Gastroesophageal sphincter (tissue), 4 donors: ENCODE data around the gene CNIH2. TPM values are rescaled to one million over a fixed set of nuclear protein-coding genes. Genes with fewer than 3 reads are reported as not detected.

ENCODE experiments used
- ATAC-seq: fragments of 150-250 bp; one replicate; pipeline ENCODE4 v1.9.1; 2016; ENCODE audit warnings: mild to moderate bottlenecking, moderate library complexity
- H3K27ac ChIP-seq, 4 donors: fragments of 200-600 bp; sonication (generic) in 3 of 4; 1 replicate in 3 of 4; 2 replicates in 1 of 4; pipeline ENCODE4 v1.5.1; 2016 to 2019
- H3K27me3 ChIP-seq: fragments of 200-600 bp; sonication (generic); one replicate; pipeline ENCODE4 v1.5.1; 2019
- H3K36me3 ChIP-seq, 2 donors: fragments of 200-600 bp; sonication (generic); one replicate each; pipeline ENCODE4 v1.5.1; 2019; ENCODE audit warnings: control low read depth in 1 of 2
- H3K4me1 ChIP-seq, 3 donors: fragments of 200-600 bp; sonication (generic); 1 replicate in 2 of 3; 2 replicates in 1 of 3; pipeline ENCODE4 v1.5.1; 2016 to 2019; ENCODE audit warnings: control low read depth in 2 of 3
- H3K4me3 ChIP-seq, 2 donors: fragments of 200-600 bp; sonication (generic); one replicate each; pipeline ENCODE4 v1.5.1; 2019; ENCODE audit warnings: mild to moderate bottlenecking in 1 of 2, moderate library complexity in 1 of 2
- H3K9me3 ChIP-seq, 3 donors: fragments of 200-600 bp; sonication (generic); one replicate each; pipeline ENCODE4 v1.5.1; 2017 to 2019; ENCODE audit warnings: control low read depth in 2 of 3
- CTCF ChIP-seq, 4 experiments: fragments of 200-600 bp in 2 of 4; fragments of 450-650 bp in 2 of 4; sonication (generic) in 1 of 4; IDR thresholded peaks; one replicate each; pipeline ENCODE4 v1.5.1; 2017 to 2019; ENCODE audit warnings: antibody characterized with exemption in 4 of 4, mild to moderate bottlenecking in 2 of 4, moderate library complexity in 2 of 4
- EP300 ChIP-seq: sonication (generic); formaldehyde crosslinking; IDR thresholded peaks from one replicate; pipeline ENCODE4 v1.6.1; 2017; ENCODE audit warnings: antibody characterized with exemption, mild to moderate bottlenecking
- POLR2A ChIP-seq, 2 donors: fragments of 450-650 bp; IDR thresholded peaks; one replicate each; pipeline ENCODE4 v1.6.1; 2017; ENCODE audit warnings: antibody characterized with exemption in 2 of 2, mild to moderate bottlenecking in 2 of 2, moderate library complexity in 1 of 2
- POLR2AphosphoS5 ChIP-seq: sonication (generic); formaldehyde crosslinking; IDR thresholded peaks from one replicate; pipeline ENCODE4 v1.6.1; 2017; ENCODE audit warnings: antibody characterized with exemption
- WGBS, 2 donors: methylation state at CpG; one replicate each; pipeline ENCODE4 v1.1.5; 2018; ENCODE audit warnings: low coverage in 1 of 2; 5-methylcytosine and 5-hydroxymethylcytosine counted together
- total RNA-seq, 4 donors: library from RNA; depleted of rRNA; stranded (reverse); fragments of >200 nt; gene quantifications; one replicate each; pipeline ENCODE4 v1.1.0, GENCODE V29; 2016

The CNIH2 gene
- total RNA-seq, 4 donors from 2014 or later, result 1.1 TPM; not detected in 3

- WGBS, 2 donors, result no CpG with 5 or more reads among the region's 16 CpGs
- Histone ChIP-seq H3K9me3 (no peaks in the 10 kb centered on the region), H3K27me3 (no peaks in the 10 kb centered on the region), H3K27ac (no peak overlapping the region), H3K4me1 (peaks cover 0 to 38% (median 13%) of the 10 kb centered on the region in 3 donors), H3K36me3 (peaks cover 0 to 74% of the 10 kb centered on the region in 2 donors), H3K4me3 (no peak overlapping the region)
- TF ChIP-seq CTCF (IDR thresholded peaks at IDR 0.05) (no peak), EP300 (no peak), POLR2A (IDR thresholded peaks at IDR 0.05) (no peak), POLR2AphosphoS5 (no peak)
- no peak for ATAC-seq
These were observed 16.4 kb upstream of the CNIH2 start for GRCh38 chr11:66261578-66261977.

- ATAC-seq, result no peak
- Histone ChIP-seq H3K27me3 (no peaks in the 10 kb centered on the region), H3K4me1 (peaks cover 0 to 38% (median 15%) of the 10 kb centered on the region in 3 donors), H3K4me3 (no peak overlapping the region), H3K9me3 (no peaks in the 10 kb centered on the region), H3K27ac (no peak overlapping the region), H3K36me3 (peaks cover 0 to 74% of the 10 kb centered on the region in 2 donors)
- WGBS, 2 donors, result 67% methylated on average over 1 of the region's 5 CpGs; no CpG with 5 or more reads in 1 of the 2 donors
- no peak for TF ChIP-seq POLR2AphosphoS5
- no peak for TF ChIP-seq POLR2A (IDR thresholded peaks at IDR 0.05)
- TF ChIP-seq CTCF (IDR thresholded peaks at IDR 0.05), result no peak
- TF ChIP-seq EP300, result no peak
These were observed 15.8 kb upstream of the CNIH2 start for GRCh38 chr11:66262191-66262590.

- 90 to 100% methylated on average over 1 to 2 of the region's 12 CpGs for WGBS, 2 donors
- Histone ChIP-seq H3K27ac (no peak overlapping the region), H3K36me3 (peaks cover 0 to 74% of the 10 kb centered on the region in 2 donors), H3K4me1 (peaks cover 0 to 39% (median 15%) of the 10 kb centered on the region in 3 donors), H3K27me3 (no peaks in the 10 kb centered on the region), H3K4me3 (no peak overlapping the region), H3K9me3 (no peaks in the 10 kb centered on the region)
- TF ChIP-seq POLR2AphosphoS5, result no peak
- no peak for TF ChIP-seq POLR2A (IDR thresholded peaks at IDR 0.05)
- TF ChIP-seq CTCF (IDR thresholded peaks at IDR 0.05), result no peak
- no peak for TF ChIP-seq EP300
- ATAC-seq, result no peak
These were observed 15.3 kb upstream of the CNIH2 start for GRCh38 chr11:66262696-66263095.

GRCh38 chr11:66263231-66263630 is 14.7 kb upstream of the CNIH2 start:
- no peaks in the 10 kb centered on the region for H3K27me3 ChIP-seq
- no peak overlapping the region for H3K4me3 ChIP-seq
- H3K27ac ChIP-seq, result no peak overlapping the region
- no peak for ATAC-seq
- no peak for TF ChIP-seq POLR2AphosphoS5
- TF ChIP-seq POLR2A (IDR thresholded peaks at IDR 0.05), result no peak
- TF ChIP-seq EP300, result no peak
- no peak for TF ChIP-seq CTCF (IDR thresholded peaks at IDR 0.05)
- no peaks in the 10 kb centered on the region for H3K9me3 ChIP-seq
- H3K4me1 ChIP-seq, result peaks cover 0 to 39% (median 15%) of the 10 kb centered on the region in 3 donors
- peaks cover 0 to 74% of the 10 kb centered on the region in 2 donors for H3K36me3 ChIP-seq
- 100% methylated on average over 1 of the region's 4 CpGs; no CpG with 5 or more reads in 1 of the 2 donors for WGBS, 2 donors

- Histone ChIP-seq H3K27me3 (no peaks in the 10 kb centered on the region), H3K4me1 (peaks cover 0 to 33% (median 10%) of the 10 kb centered on the region in 3 donors), H3K4me3 (no peak overlapping the region), H3K36me3 (peaks cover 0 to 74% of the 10 kb centered on the region in 2 donors), H3K9me3 (no peaks in the 10 kb centered on the region), H3K27ac (no peak overlapping the region)
- ATAC-seq, result no peak
- no peak for TF ChIP-seq EP300
- no peak for TF ChIP-seq CTCF (IDR thresholded peaks at IDR 0.05)
- TF ChIP-seq POLR2A (IDR thresholded peaks at IDR 0.05), result no peak
- no peak for TF ChIP-seq POLR2AphosphoS5
- WGBS, 2 donors, result 92 to 100% methylated on average over 1 to 6 of the region's 10 CpGs
These were observed 14.2 kb upstream of the CNIH2 start for GRCh38 chr11:66263785-66264184.
